LNCAP (cell line): ENCODE results near the gene SBNO1.

Experiments used
- TF ChIP-seq, protein P1 (sequence below): fragments of 450-650 bp; IDR thresholded peaks from 2 replicates; pipeline ENCODE4 v1.5.1; 2017; ENCODE audit warnings: mild to moderate bottlenecking

Gene SBNO1

GRCh38 chr12:123397400-123397799 lies 32.8 kb upstream of the SBNO1 start:
- TF ChIP-seq, protein P1, sequence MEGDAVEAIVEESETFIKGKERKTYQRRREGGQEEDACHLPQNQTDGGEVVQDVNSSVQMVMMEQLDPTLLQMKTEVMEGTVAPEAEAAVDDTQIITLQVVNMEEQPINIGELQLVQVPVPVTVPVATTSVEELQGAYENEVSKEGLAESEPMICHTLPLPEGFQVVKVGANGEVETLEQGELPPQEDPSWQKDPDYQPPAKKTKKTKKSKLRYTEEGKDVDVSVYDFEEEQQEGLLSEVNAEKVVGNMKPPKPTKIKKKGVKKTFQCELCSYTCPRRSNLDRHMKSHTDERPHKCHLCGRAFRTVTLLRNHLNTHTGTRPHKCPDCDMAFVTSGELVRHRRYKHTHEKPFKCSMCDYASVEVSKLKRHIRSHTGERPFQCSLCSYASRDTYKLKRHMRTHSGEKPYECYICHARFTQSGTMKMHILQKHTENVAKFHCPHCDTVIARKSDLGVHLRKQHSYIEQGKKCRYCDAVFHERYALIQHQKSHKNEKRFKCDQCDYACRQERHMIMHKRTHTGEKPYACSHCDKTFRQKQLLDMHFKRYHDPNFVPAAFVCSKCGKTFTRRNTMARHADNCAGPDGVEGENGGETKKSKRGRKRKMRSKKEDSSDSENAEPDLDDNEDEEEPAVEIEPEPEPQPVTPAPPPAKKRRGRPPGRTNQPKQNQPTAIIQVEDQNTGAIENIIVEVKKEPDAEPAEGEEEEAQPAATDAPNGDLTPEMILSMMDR, result no peak

GRCh38 chr12:123396954-123397353 lies 32.3 kb upstream of the SBNO1 start:
- TF ChIP-seq, protein P1, result no peak

DNA sequence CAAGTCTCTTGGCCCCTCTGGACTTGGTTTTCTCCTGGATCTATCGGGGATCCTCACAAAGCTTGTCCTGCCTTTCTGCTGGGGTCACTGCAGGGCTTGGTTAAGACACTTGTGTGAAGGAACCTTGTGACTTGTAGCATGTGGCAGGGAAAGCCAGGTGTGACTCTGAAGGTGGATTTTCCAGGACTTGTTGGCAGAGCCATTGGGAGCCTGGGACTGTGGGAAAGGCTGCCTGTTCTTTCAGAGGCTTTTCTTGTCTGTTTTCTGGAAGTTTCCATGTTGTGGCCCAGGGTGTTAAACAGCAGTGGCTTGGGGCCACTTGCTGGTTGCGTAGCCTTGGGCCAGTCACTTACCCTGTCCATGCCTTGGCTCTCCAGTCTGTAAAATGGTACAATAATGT lies 31.9 kb upstream of the SBNO1 start:
- TF ChIP-seq, protein P1, result no peak

DNA sequence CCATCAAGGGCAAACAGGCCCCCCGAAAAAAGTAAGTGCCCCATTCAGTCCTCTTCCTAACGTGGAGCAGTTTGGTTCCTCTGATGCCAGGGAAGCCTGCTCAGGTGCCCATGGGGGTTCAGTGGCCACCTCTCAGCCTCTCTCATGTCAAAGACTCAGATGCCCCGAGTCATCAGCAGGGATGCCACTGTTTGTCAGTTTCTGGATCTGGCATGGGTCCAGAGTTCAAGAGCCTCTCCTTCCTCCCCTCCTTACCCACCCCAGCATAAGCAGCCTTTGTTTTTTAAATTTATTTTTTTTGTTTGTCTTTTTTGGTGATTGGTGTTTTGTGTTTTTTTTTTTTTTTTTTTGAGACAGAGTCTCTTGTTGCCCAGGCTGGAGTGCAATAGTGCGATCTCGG lies 30.6 kb upstream of the SBNO1 start:
- TF ChIP-seq, protein P1, result no peak

GRCh38 chr12:123393747-123394146 lies 29.1 kb upstream of the SBNO1 start:
- TF ChIP-seq, protein P1, result no peak

DNA sequence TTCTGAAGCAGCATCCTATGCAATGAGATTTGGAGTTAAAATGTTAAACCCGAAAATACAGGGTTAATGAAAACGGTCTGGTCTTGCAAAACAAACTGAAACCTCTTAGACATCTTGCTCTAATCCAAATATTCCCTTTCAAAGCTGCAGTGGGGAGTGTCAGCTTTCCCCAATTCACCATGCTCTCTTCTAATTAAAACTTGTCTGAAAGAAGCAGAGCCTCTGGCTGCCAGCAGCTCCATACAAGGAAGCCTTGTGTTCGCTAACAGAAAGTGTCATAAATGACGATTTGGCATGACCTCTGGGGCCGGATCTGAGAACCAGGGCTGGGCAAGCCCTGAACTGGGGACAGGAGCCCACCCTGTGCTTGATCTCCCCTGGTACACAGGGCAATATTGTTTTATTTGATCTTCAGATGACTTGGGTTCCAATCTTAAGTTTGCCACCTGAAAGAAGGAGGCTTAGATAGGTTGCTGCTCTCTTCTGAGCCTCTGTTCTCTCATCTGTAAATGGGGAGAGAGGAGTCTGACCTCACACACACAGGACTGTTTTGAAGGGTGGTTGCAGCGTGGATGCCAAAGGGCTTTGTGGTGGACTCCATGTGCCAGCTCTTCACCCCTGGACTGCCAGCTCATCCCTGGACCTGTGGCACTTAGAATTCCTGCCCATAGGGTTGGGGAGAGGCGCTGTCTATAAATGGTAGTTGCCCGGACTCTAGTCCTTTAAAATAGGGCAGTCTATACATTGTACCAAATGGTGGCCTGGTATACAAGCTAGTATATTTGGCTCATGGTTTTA lies 27.1 kb upstream of the SBNO1 start:
- TF ChIP-seq, protein P1, result no peak

- TF ChIP-seq, protein P1, result no peak
Observed at GRCh38 chr12:123390498-123391426, 26.1 kb upstream of the SBNO1 start.
